H1 (cell line): ENCODE results near the gene PARM1. TPM values are rescaled to one million over a fixed set of nuclear protein-coding genes. Genes with fewer than 3 reads are reported as not detected.

Experiments used
- CTCF ChIA-PET: fragments of 300-600 bp; sonication (Branson Sonifier 250); formaldehyde crosslinking; loops from one replicate; lab custom pipeline; 2021; ENCODE audit not compliant: partially characterized antibody; lab: Charles Lee
- POLR2A ChIA-PET: fragments of 300-600 bp; sonication (Branson Sonifier 250); formaldehyde crosslinking; loops from one replicate; lab custom pipeline; 2021; ENCODE audit warnings: inconsistent platforms; ENCODE audit not compliant: partially characterized antibody; lab: Charles Lee
- DNase-seq, 2 experiments: peaks; one replicate each; pipeline versions ENCODE4 v3.0.0 to v3.0.0-alpha.2; 2010 to 2022; ENCODE audit warnings: low spot score in 2 of 2, low read depth in 1 of 2, mixed read lengths in 1 of 2
- FAIRE-seq: peaks from 2 replicates; lab custom pipeline; 2011; peaks lifted over from hg19 to GRCh38; lab: Jason Lieb, UNC
- H2AFZ ChIP-seq: 2 replicates; pipeline ENCODE4 v1.8.1; 2012; ENCODE audit warnings: low read length, inconsistent platforms
- H2AK5ac ChIP-seq: 2 replicates; pipeline ENCODE4 v1.6.1; 2013; ENCODE audit warnings: low read depth, low read length
- H2BK120ac ChIP-seq: replicated peaks from 2 replicates; pipeline ENCODE3; 2013; ENCODE audit warnings: low read depth, low read length, inconsistent platforms
- H2BK12ac ChIP-seq: 2 replicates; pipeline ENCODE4 v1.6.1; 2013; ENCODE audit warnings: low read depth, low read length
- H2BK15ac ChIP-seq: 2 replicates; pipeline ENCODE4 v1.6.1; 2013; ENCODE audit warnings: low read length
- H2BK20ac ChIP-seq: 2 replicates; pipeline ENCODE4 v1.6.1; 2013; ENCODE audit warnings: low read length
- H2BK5ac ChIP-seq: 2 replicates; pipeline ENCODE4 v1.6.1; 2013; ENCODE audit warnings: low read depth, low read length
- H3K14ac ChIP-seq: 2 replicates; pipeline ENCODE4 v1.6.1; 2013; ENCODE audit warnings: inconsistent platforms; ENCODE audit not compliant: insufficient read length
- H3K18ac ChIP-seq: 2 replicates; pipeline ENCODE4 v1.6.1; 2013; ENCODE audit warnings: low read length; ENCODE audit errors: extremely low read depth
- H3K23ac ChIP-seq: 2 replicates; pipeline ENCODE4 v1.6.1; 2013; ENCODE audit warnings: inconsistent platforms; ENCODE audit not compliant: insufficient read length
- H3K23me2 ChIP-seq: 2 replicates; pipeline ENCODE4 v1.6.1; 2013; ENCODE audit warnings: low read depth, low read length
- H3K27ac ChIP-seq: 2 replicates; pipeline ENCODE4 v1.6.1; 2011; ENCODE audit warnings: low read depth, low read length, inconsistent platforms
- H3K27me3 ChIP-seq, 4 experiments: replicated peaks in 1 of 4; 1 replicate in 1 of 4; 2 replicates in 3 of 4; pipeline versions ENCODE4 v1.6.1 to v1.8.1; 2011 to 2013; ENCODE audit warnings: low read length in 3 of 4, mild to moderate bottlenecking in 3 of 4, inconsistent platforms in 2 of 4, mixed read lengths in 2 of 4, moderate library complexity in 1 of 4; ENCODE audit not compliant: control insufficient read depth in 3 of 4, insufficient read depth in 3 of 4; ENCODE audit errors: extremely low read depth in 1 of 4
- H3K36me3 ChIP-seq, 4 experiments: 2 replicates each; pipeline versions ENCODE4 v1.6.1 to v1.8.1; 2011 to 2013; ENCODE audit warnings: mild to moderate bottlenecking in 4 of 4, low read length in 3 of 4, moderate library complexity in 2 of 4, control low read depth in 1 of 4, inconsistent platforms in 1 of 4; ENCODE audit not compliant: insufficient read depth in 4 of 4, control insufficient read depth in 2 of 4
- H3K4ac ChIP-seq: replicated peaks from 2 replicates; pipeline ENCODE3; 2013; ENCODE audit warnings: low read length, low read depth, mixed read lengths, inconsistent platforms; ENCODE audit not compliant: insufficient read length
- H3K4me1 ChIP-seq, 4 experiments: replicated peaks in 1 of 4; 1 replicate in 1 of 4; 2 replicates in 3 of 4; pipeline versions ENCODE4 v1.6.1 to v1.8.1; 2011 to 2013; ENCODE audit warnings: low read length in 3 of 4, inconsistent platforms in 2 of 4, mixed read lengths in 1 of 4; ENCODE audit not compliant: insufficient read depth in 4 of 4, control insufficient read depth in 3 of 4
- H3K4me2 ChIP-seq, 2 experiments: 2 replicates each; pipeline versions ENCODE4 v1.6.1 to v1.8.1; 2011 to 2013; ENCODE audit warnings: low read depth in 2 of 2, low read length in 2 of 2, control low read depth in 1 of 2, inconsistent platforms in 1 of 2, mild to moderate bottlenecking in 1 of 2; ENCODE audit not compliant: insufficient read depth in 1 of 2
- H3K4me3 ChIP-seq, 4 experiments: fragments of 200-600, 300-600 bp in 1 of 4; sonication (generic), shearing (Covaris generic), sonication (Bioruptor Twin) in 1 of 4; 2 replicates each; pipeline versions ENCODE4 v1.5.1 to v1.8.1; 2011 to 2016; ENCODE audit warnings: low read length in 4 of 4, low read depth in 3 of 4, control low read depth in 2 of 4, inconsistent platforms in 2 of 4, mild to moderate bottlenecking in 2 of 4, mixed read lengths in 1 of 4, moderate library complexity in 1 of 4; ENCODE audit not compliant: insufficient read depth in 2 of 4; ENCODE audit errors: extremely low read depth in 1 of 4
- H3K56ac ChIP-seq: replicated peaks from 2 replicates; pipeline ENCODE3; 2013; ENCODE audit warnings: low read depth, mild to moderate bottlenecking, mixed read lengths, low read length, inconsistent platforms; ENCODE audit not compliant: insufficient read length
- H3K79me1 ChIP-seq: 2 replicates; pipeline ENCODE4 v1.6.1; 2013; ENCODE audit warnings: low read depth, low read length, control low read depth
- H3K79me2 ChIP-seq, 2 experiments: 2 replicates each; pipeline versions ENCODE4 v1.6.1 to v1.8.1; 2012 to 2013; ENCODE audit warnings: low read length in 2 of 2, mild to moderate bottlenecking in 2 of 2, inconsistent platforms in 1 of 2; ENCODE audit not compliant: insufficient read depth in 2 of 2, control insufficient read depth in 1 of 2
- H3K9ac ChIP-seq, 4 experiments: replicated peaks in 1 of 4; 1 replicate in 1 of 4; 2 replicates in 3 of 4; pipeline versions ENCODE4 v1.6.1 to v1.8.1; 2011 to 2013; ENCODE audit warnings: low read depth in 3 of 4, low read length in 3 of 4, control low read depth in 2 of 4, mild to moderate bottlenecking in 2 of 4, moderate library complexity in 2 of 4, inconsistent platforms in 1 of 4; ENCODE audit errors: extremely low read depth in 1 of 4
- H3K9me3 ChIP-seq, 2 experiments: 2 replicates each; pipeline versions ENCODE4 v1.6.1 to v1.8.1; 2012 to 2013; ENCODE audit warnings: mild to moderate bottlenecking in 2 of 2, moderate library complexity in 2 of 2, control low read depth in 1 of 2, inconsistent platforms in 1 of 2, low read depth in 1 of 2, low read length in 1 of 2, mixed read lengths in 1 of 2; ENCODE audit not compliant: insufficient read depth in 2 of 2
- H4K20me1 ChIP-seq, 2 experiments: replicated peaks in 1 of 2; 2 replicates each; pipeline versions ENCODE3 to v1.8.1; 2011 to 2013; ENCODE audit warnings: inconsistent platforms in 2 of 2, low read length in 2 of 2, mild to moderate bottlenecking in 1 of 2; ENCODE audit not compliant: insufficient read depth in 2 of 2, control insufficient read depth in 1 of 2
- H4K5ac ChIP-seq: 2 replicates; pipeline ENCODE4 v1.6.1; 2013; ENCODE audit warnings: low read length, low read depth, mixed read lengths, inconsistent platforms; ENCODE audit not compliant: insufficient read length
- H4K8ac ChIP-seq: 2 replicates; pipeline ENCODE4 v1.8.0; 2013; ENCODE audit warnings: mild to moderate bottlenecking, moderate library complexity, low read length, inconsistent platforms; ENCODE audit not compliant: insufficient read depth; ENCODE audit errors: extremely low read depth
- H4K91ac ChIP-seq: replicated peaks from 2 replicates; pipeline ENCODE3; 2013; ENCODE audit warnings: low read length, mixed read lengths, inconsistent platforms; ENCODE audit not compliant: insufficient read length
- ATF3 ChIP-seq: IDR thresholded peaks from 2 replicates; pipeline ENCODE4 v1.6.1; 2011; ENCODE audit warnings: low read depth, mild to moderate bottlenecking, low read length; ENCODE audit not compliant: insufficient read depth
- BCL11A ChIP-seq, 2 experiments: IDR thresholded peaks; one replicate each; pipeline ENCODE4 v1.6.1; 2011; ENCODE audit warnings: low read depth in 2 of 2, low read length in 2 of 2, mild to moderate bottlenecking in 2 of 2
- KDM4A ChIP-seq: IDR thresholded peaks from one replicate; pipeline ENCODE4 v1.7.1; 2012; ENCODE audit warnings: low read depth, mild to moderate bottlenecking, moderate library complexity, low read length, inconsistent platforms; ENCODE audit not compliant: severe bottlenecking
- MAFK ChIP-seq: IDR thresholded peaks from 2 replicates; pipeline ENCODE4 v1.6.1; 2012; ENCODE audit warnings: low read depth, mild to moderate bottlenecking, improper control_type of control experiment, low read length
- RAD21 ChIP-seq, 2 experiments: IDR thresholded peaks in 1 of 2; conservative IDR thresholded peaks in 1 of 2; 2 replicates each; pipeline ENCODE4 v1.6.1; 2011; ENCODE audit warnings: low read depth in 2 of 2, low read length in 2 of 2, improper control_type of control experiment in 1 of 2, inconsistent platforms in 1 of 2, mild to moderate bottlenecking in 1 of 2, moderate library complexity in 1 of 2
- RFX5 ChIP-seq: IDR thresholded peaks from 2 replicates; pipeline ENCODE4 v1.6.1; 2011; ENCODE audit warnings: low read depth, low read length, improper control_type of control experiment, borderline replicate concordance
- RXRA ChIP-seq: IDR thresholded peaks from 2 replicates; pipeline ENCODE4 v1.6.1; 2011; ENCODE audit warnings: low read depth, mild to moderate bottlenecking, low read length, moderate library complexity; ENCODE audit not compliant: insufficient read depth
- SIN3A ChIP-seq, 2 experiments: IDR thresholded peaks in 1 of 2; conservative IDR thresholded peaks in 1 of 2; 2 replicates each; pipeline ENCODE4 v1.6.1; 2011 to 2012; ENCODE audit warnings: low read length in 2 of 2, improper control_type of control experiment in 1 of 2, low read depth in 1 of 2, mild to moderate bottlenecking in 1 of 2
- SIX5 ChIP-seq: IDR thresholded peaks from 2 replicates; pipeline ENCODE4 v1.6.1; 2011; ENCODE audit warnings: mild to moderate bottlenecking, low read depth, low read length
- polyA plus RNA-seq, 7 experiments: library from polyadenylated mRNA; depleted of rRNA in 3 of 7; stranded (reverse) in 5 of 7; unstranded in 2 of 7; fragments of >200 nt in 5 of 7; fragments of 200-250 nt in 2 of 7; gene quantifications; 1 replicate in 5 of 7; 2 replicates in 1 of 7; 4 replicates in 1 of 7; pipeline versions ENCODE4 v1.2.1 to v1.2.3, GENCODE V29; 2011 to 2013; ENCODE audit warnings: missing spikeins in 2 of 7, mixed read lengths in 2 of 7
- total RNA-seq: library from RNA; stranded (reverse); fragmentation: NEBNext Ultra II Directional; extraction: Animal tissue kit (Norgen Biotek cat#: 25700); gene quantifications from 2 replicates; pipeline ENCODE4 v1.2.1, GENCODE V29; 2021

Gene PARM1
- total and polyA plus RNA-seq, 2 of the 8 experiments (the other 6 are each of a cell fraction or from before 2014, with no cell fraction given): 2.0 to 5.3 TPM

DNA sequence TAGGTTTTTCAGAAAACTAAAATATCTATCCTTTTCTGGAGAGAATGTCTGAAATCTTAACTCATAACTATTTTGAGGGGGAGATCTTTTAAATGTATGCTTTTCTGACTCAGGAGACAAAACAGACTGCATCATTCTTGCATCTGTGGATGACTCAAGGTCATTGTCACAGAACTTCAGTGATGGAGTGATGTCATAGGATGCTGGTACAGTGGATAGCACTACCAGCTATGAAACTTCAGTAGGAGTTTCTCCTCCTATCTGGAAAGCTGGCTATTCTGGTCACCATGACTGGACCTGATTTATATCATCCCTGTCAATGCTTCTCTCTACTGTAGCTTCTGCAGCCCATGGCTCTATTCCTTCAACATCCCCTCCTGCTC is 50.3 kb downstream of the PARM1 start:
- ChIA-PET POLR2A (no interaction called here), CTCF (interaction anchor here (0.9 to 3.6 kb wide), 2 partner anchors 12 to 13 kb away, joined by 3 to 20 read pairs; no protein-coding TSS in a partner anchor)
- no peak overlapping the region for H3K56ac ChIP-seq
- H3K14ac ChIP-seq: no peak overlapping the region
- H3K36me3 ChIP-seq: no peaks in the 10 kb centered on the region
- H2BK120ac ChIP-seq: no peak overlapping the region
- FAIRE-seq (no peak), DNase-seq (no peak)
- no peaks in the 10 kb centered on the region for H4K20me1 ChIP-seq
- no peaks in the 10 kb centered on the region for H3K79me2 ChIP-seq
- no peak overlapping the region for H2BK12ac ChIP-seq
- H3K18ac ChIP-seq: no peak overlapping the region
- H3K4me2 ChIP-seq: no peak overlapping the region
- no peak overlapping the region for H2AFZ ChIP-seq
- no peak overlapping the region for H3K4me3 ChIP-seq
- H3K4ac ChIP-seq: no peak overlapping the region
- H3K4me1 ChIP-seq: no peaks in the 10 kb centered on the region
- no peaks in the 10 kb centered on the region for H3K27me3 ChIP-seq
- H2AK5ac ChIP-seq: no peak overlapping the region
- H3K79me1 ChIP-seq: no peaks in the 10 kb centered on the region
- no peak overlapping the region for H2BK15ac ChIP-seq
- no peak overlapping the region for H3K9ac ChIP-seq
- H3K9me3 ChIP-seq: no peaks in the 10 kb centered on the region
- H3K23ac ChIP-seq: no peak overlapping the region
- no peak overlapping the region for H4K8ac ChIP-seq
- H2BK20ac ChIP-seq: no peak overlapping the region
- H2BK5ac ChIP-seq: no peak overlapping the region
- H3K27ac ChIP-seq: no peak overlapping the region
- H4K91ac ChIP-seq: no peak overlapping the region
- no peak overlapping the region for H4K5ac ChIP-seq
- H3K23me2 ChIP-seq: no peaks in the 10 kb centered on the region
- TF ChIP-seq SIN3A (conservative IDR thresholded peaks at IDR 0.05 in 1 of 2, IDR thresholded peaks at IDR 0.05 in 1 of 2; ENCODE audit: low read depth in 1 of 2, low read length in 2 of 2) (no peak), ATF3 (no peak), RXRA (no peak), KDM4A (no peak), BCL11A (IDR thresholded peaks at IDR 0.05; ENCODE audit: low read depth in 2 of 2, low read length in 2 of 2) (no peak), RAD21 (IDR thresholded peaks at IDR 0.05 in 1 of 2, conservative IDR thresholded peaks at IDR 0.05 in 1 of 2; ENCODE audit: low read depth in 2 of 2, low read length in 2 of 2) (no peak), RFX5 (no peak), MAFK (no peak), SIX5 (no peak)
